Measurements from ENCODE around the gene DHX8. TPM values are rescaled to one million over a fixed set of nuclear protein-coding genes. Genes with fewer than 3 reads are reported as not detected.

DHX8 gene
- total and polyA plus RNA-seq, 2 donors (not counting 3 experiments of a cell fraction or from before 2014, with no cell fraction given): 34.9 to 65.6 TPM

GRCh38 chr17:43546319-43547188 lies 62.8 kb downstream of the DHX8 start, which contains the start of gene ETV4:
Gene ETV4 (minus strand): TSS chr17:43546340. CDS start chr17:43545617, 723 bp downstream.
- peak within 1 kb of the TSS; percentile 28 to 75 (median 56) for H3K4me3 ChIP-seq (replicated peaks in 1 of 3; ENCODE audit: insufficient read depth in 1 of 3, low read depth in 1 of 3, low read length in 3 of 3)
- CTCF ChIA-PET: interaction anchor here (0.5 to 2.6 kb wide), 10 partner anchors 14 to 167 kb away, joined by 3 to 12 read pairs (median 4); partner anchors contain the start of gene DHX8
- TSS peak; percentile 30 for BruUV-seq (replicated peaks)
- POLR2A ChIA-PET: interaction anchor here (0.6 kb wide), 1 partner anchor 186 kb away, joined by 3 read pairs; no protein-coding TSS in a partner anchor
- H3K27ac ChIP-seq (ENCODE audit: insufficient read depth, low read depth, low read length): peak within 1 kb of the TSS; percentile 90
- peak within 1 kb of the TSS; percentile 83 for H3K9ac ChIP-seq (replicated peaks; ENCODE audit: extremely low read depth, insufficient read depth, low read length)
- peak within 1 kb of the TSS; percentile 77 for H2AFZ ChIP-seq (ENCODE audit: low read depth, low read length)
- dilution Hi-C loops (cut with MboI; ENCODE audit: extremely low pct_ligation_motif_present, low sequenced_read_pairs): no loop called here
- no peaks in the 10 kb centered on the region for H4K20me1 ChIP-seq (replicated peaks; ENCODE audit: control insufficient read depth, extremely low read depth, insufficient read depth, low read length)
- H3K27me3 ChIP-seq (ENCODE audit: control insufficient read depth in 2 of 2, insufficient read depth in 2 of 2, low read length in 2 of 2): no peaks in the 10 kb centered on the region
- no peaks in the 10 kb centered on the region for H3K9me1 ChIP-seq (replicated peaks; ENCODE audit: control insufficient read depth, extremely low read depth, insufficient read depth, low read length)
- H3K9me3 ChIP-seq (replicated peaks; ENCODE audit: control insufficient read depth, insufficient read depth, low read length): no peaks in the 10 kb centered on the region
- H3K4me2 ChIP-seq (ENCODE audit: insufficient read depth, low read length): peak within 1 kb of the TSS; percentile 93
- peaks cover 23% of the 10 kb centered on the region for H3K4me1 ChIP-seq (ENCODE audit: control insufficient read depth, extremely low read depth, insufficient read depth, low read length)
- intact Hi-C loops (cut with micrococcal nuclease): loop anchor here (1.0 kb wide), 1 partner anchor 16 kb away; no protein-coding TSS in a partner anchor
- peak; percentile 95 for DNase-seq (ENCODE audit: low read depth, low spot score)
- no peaks in the 10 kb centered on the region for H3K36me3 ChIP-seq (ENCODE audit: control insufficient read depth in 2 of 2, extremely low read depth in 1 of 2, insufficient read depth in 2 of 2, low read length in 2 of 2)
- no peak for TF ChIP-seq EZH2 (IDR thresholded peaks at IDR 0.05; ENCODE audit: borderline replicate concordance, low read depth, low read length, severe bottlenecking)
- peaks cover 15% of the 10 kb centered on the region for H3K79me2 ChIP-seq (ENCODE audit: control insufficient read depth, insufficient read depth, low read length)
- FAIRE-seq: peak; percentile 93

- peaks cover 15% of the 10 kb centered on the region for H3K79me2 ChIP-seq (ENCODE audit: control insufficient read depth, insufficient read depth, low read length)
- ChIA-PET POLR2A (no interaction called here), CTCF (interaction anchor here (1.3 to 2.6 kb wide), 6 partner anchors 16 to 166 kb away, joined by 3 to 12 read pairs (median 10); no protein-coding TSS in a partner anchor)
- peak overlapping the region; percentile 78 for H3K4me2 ChIP-seq (ENCODE audit: insufficient read depth, low read length)
- TF ChIP-seq EZH2 (IDR thresholded peaks at IDR 0.05; ENCODE audit: borderline replicate concordance, low read depth, low read length, severe bottlenecking) (no peak), CTCF (IDR thresholded peaks at IDR 0.05; ENCODE audit: extremely low read depth in 1 of 2, insufficient read depth in 1 of 2, low read depth in 1 of 2, low read length in 2 of 2) (no peak), GATA2 (IDR thresholded peaks at IDR 0.05; ENCODE audit: insufficient read depth, insufficient read length, low read depth, low read length) (no peak), FOS (IDR thresholded peaks at IDR 0.05; ENCODE audit: borderline replicate concordance, insufficient read depth, low read length) (no peak), POLR2AphosphoS5 (IDR thresholded peaks at IDR 0.05; ENCODE audit: insufficient read depth, low read depth, low read length) (no peak)
- H3K27ac ChIP-seq (ENCODE audit: insufficient read depth, low read depth, low read length): no peak overlapping the region
- H3K9me1 ChIP-seq (replicated peaks; ENCODE audit: control insufficient read depth, extremely low read depth, insufficient read depth, low read length): no peaks in the 10 kb centered on the region
- DNase-seq (ENCODE audit: low read depth, low spot score) (no peak), FAIRE-seq (no peak)
- H4K20me1 ChIP-seq (replicated peaks; ENCODE audit: control insufficient read depth, extremely low read depth, insufficient read depth, low read length): no peaks in the 10 kb centered on the region
- intact Hi-C loops (cut with micrococcal nuclease) (no loop called here), dilution Hi-C loops (cut with MboI; ENCODE audit: extremely low pct_ligation_motif_present, low sequenced_read_pairs) (no loop called here)
- no TSS peak for BruUV-seq (replicated peaks)
- H3K27me3 ChIP-seq (ENCODE audit: control insufficient read depth in 2 of 2, insufficient read depth in 2 of 2, low read length in 2 of 2): no peaks in the 10 kb centered on the region
- peaks cover 23% of the 10 kb centered on the region for H3K4me1 ChIP-seq (ENCODE audit: control insufficient read depth, extremely low read depth, insufficient read depth, low read length)
- H3K9ac ChIP-seq (replicated peaks; ENCODE audit: extremely low read depth, insufficient read depth, low read length): no peak overlapping the region
- H3K9me3 ChIP-seq (replicated peaks; ENCODE audit: control insufficient read depth, insufficient read depth, low read length): no peaks in the 10 kb centered on the region
- H3K36me3 ChIP-seq (ENCODE audit: control insufficient read depth in 2 of 2, extremely low read depth in 1 of 2, insufficient read depth in 2 of 2, low read length in 2 of 2): no peaks in the 10 kb centered on the region
- H2AFZ ChIP-seq (ENCODE audit: low read depth, low read length): no peak overlapping the region
- H3K4me3 ChIP-seq (replicated peaks in 1 of 3; ENCODE audit: insufficient read depth in 1 of 3, low read depth in 1 of 3, low read length in 3 of 3): no peak overlapping the region
These were observed 63.4 kb downstream of the DHX8 start for GRCh38 chr17:43547189-43547550.
